Skeletal muscle tissue (tissue), 4 donors: Measurements from ENCODE around the gene GRIK1. TPM values are rescaled to one million over a fixed set of nuclear protein-coding genes. Genes with fewer than 3 reads are reported as not detected.

ENCODE experiments used
- H3K27ac ChIP-seq: one replicate; pipeline ENCODE4 v1.7.0; 2013; ENCODE audit warnings: mild to moderate bottlenecking, low read depth, low read length, inconsistent platforms
- H3K27me3 ChIP-seq, 3 donors: one replicate each; pipeline ENCODE4 v1.7.0; 2013; ENCODE audit warnings: low read length in 3 of 3; ENCODE audit not compliant: control insufficient read depth in 3 of 3, insufficient read depth in 3 of 3
- H3K36me3 ChIP-seq, 3 donors: one replicate each; pipeline ENCODE4 v1.7.0; 2013; ENCODE audit warnings: low read length in 3 of 3; ENCODE audit not compliant: control insufficient read depth in 3 of 3, insufficient read depth in 3 of 3
- H3K4me1 ChIP-seq, 3 donors: one replicate each; pipeline ENCODE4 v1.7.0; 2013; ENCODE audit warnings: low read length in 3 of 3, mild to moderate bottlenecking in 3 of 3; ENCODE audit not compliant: control insufficient read depth in 3 of 3, insufficient read depth in 3 of 3
- H3K4me3 ChIP-seq, 3 donors: one replicate each; pipeline ENCODE4 v1.7.0; 2013; ENCODE audit warnings: low read length in 3 of 3
- H3K9ac ChIP-seq, 3 donors: one replicate each; pipeline ENCODE4 v1.7.0; 2013; ENCODE audit warnings: low read length in 3 of 3, mild to moderate bottlenecking in 3 of 3, moderate library complexity in 2 of 3, low read depth in 1 of 3
- H3K9me3 ChIP-seq, 3 donors: one replicate each; pipeline ENCODE4 v1.7.0; 2013; ENCODE audit warnings: low read length in 3 of 3; ENCODE audit not compliant: control insufficient read depth in 3 of 3
- total RNA-seq: library from RNA; depleted of rRNA; stranded (reverse); fragments of >200 nt; gene quantifications from one replicate; pipeline ENCODE4 v1.2.3, GENCODE V29; 2014
- donor health status: Osteomylitis.

The GRIK1 gene
- total RNA-seq, 1 donor from 2014 or later, result 1.0 TPM

DNA sequence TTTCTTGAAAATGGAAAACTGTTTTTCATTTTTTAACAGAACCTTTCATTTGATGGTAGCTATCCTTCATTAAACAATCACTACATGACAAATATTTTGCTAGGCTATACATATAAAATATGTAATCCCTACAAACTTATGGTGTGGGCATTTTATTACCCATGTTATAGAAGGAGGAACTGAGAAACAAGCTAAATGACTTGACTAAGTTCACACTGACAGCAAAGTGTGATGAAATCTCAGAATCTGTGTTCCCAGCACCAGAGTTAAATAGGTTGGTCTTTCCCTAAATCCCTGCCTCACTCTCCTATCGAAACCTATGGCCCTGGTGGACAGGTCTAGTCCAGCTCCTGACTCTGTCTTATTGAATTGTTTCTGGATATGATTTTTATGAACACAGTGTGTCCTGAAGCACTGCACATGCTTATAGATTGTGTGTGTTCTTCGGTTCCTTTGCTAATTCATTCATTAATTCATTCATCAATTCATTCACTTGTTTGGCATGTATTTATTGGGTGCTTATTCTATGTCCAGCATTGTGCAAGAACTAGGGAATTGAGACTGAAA, 301.0 kb downstream of the GRIK1 start:
- H3K36me3 ChIP-seq, result no peaks in the 10 kb centered on the region
- H3K4me3 ChIP-seq, result no peak overlapping the region
- no peaks in the 10 kb centered on the region for H3K9me3 ChIP-seq
- no peak overlapping the region for H3K27ac ChIP-seq
- H3K27me3 ChIP-seq, result no peaks in the 10 kb centered on the region
- no peak overlapping the region for H3K9ac ChIP-seq
- H3K4me1 ChIP-seq, result no peaks in the 10 kb centered on the region

DNA sequence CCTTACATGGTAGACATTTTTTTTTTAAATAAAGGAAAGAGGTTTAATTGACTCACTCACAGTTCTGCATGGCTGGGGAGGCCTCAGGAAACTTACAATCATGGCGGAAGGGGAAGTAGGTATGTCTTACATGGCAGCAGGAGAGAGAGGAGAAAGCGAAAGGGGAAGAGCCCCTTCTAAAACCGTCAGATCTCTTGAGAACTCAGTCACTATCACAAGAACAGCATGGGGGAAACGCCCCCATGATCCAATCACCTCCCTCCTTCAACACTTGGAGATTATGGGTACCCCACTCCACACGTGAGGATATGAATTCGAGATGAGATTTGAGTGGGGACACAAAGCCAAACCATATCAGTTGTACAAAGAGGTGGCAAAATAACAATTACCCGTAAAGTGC, 301.7 kb downstream of the GRIK1 start:
- no peaks in the 10 kb centered on the region for H3K4me1 ChIP-seq
- no peak overlapping the region for H3K9ac ChIP-seq
- H3K4me3 ChIP-seq, result no peak overlapping the region
- H3K27ac ChIP-seq, result no peak overlapping the region
- no peaks in the 10 kb centered on the region for H3K36me3 ChIP-seq
- H3K27me3 ChIP-seq, result no peaks in the 10 kb centered on the region
- H3K9me3 ChIP-seq, result no peaks in the 10 kb centered on the region

DNA sequence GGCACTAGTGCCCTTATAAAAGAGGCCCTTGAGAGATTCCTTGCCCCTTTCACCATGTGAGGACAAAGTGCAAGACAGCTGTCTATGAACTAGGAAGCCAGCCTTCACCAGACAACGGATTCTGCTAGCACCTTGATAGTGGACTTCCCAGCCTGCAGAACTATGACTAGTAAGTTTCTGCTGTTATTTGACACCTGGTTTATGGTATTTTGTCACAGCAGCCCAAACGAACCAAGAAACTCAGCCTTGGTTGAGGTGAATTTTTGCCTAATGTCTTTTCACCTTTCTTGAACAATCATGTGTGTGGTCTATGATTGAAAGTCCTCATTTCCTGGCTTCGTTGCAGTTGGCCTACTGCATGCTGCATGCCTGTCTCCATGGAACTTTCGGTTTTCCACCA, 302.2 kb downstream of the GRIK1 start:
- Histone ChIP-seq H3K4me3 (no peak overlapping the region), H3K4me1 (no peaks in the 10 kb centered on the region), H3K9me3 (no peaks in the 10 kb centered on the region)

DNA sequence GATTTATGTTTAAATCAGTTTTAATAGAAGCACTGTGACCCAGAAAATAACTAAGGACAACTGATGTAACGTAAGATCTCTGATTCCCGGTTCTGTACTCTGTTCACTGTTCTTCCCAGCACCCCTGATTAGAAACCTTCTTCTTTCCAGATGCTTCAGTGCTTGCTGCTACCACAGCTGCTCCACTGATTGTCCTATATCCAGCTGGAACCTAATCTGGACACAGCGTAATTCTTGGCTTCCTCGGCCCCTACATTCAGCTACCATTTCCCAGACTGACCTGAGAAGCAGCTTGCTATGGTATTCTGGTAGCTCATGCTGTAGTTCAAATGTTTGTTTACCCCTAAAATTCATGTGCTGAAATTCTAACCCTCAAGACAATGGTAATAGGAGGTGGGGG, 302.7 kb downstream of the GRIK1 start:
- H3K4me3 ChIP-seq, result no peak overlapping the region
- H3K36me3 ChIP-seq, result no peaks in the 10 kb centered on the region
- no peaks in the 10 kb centered on the region for H3K27me3 ChIP-seq
- no peaks in the 10 kb centered on the region for H3K4me1 ChIP-seq
- no peaks in the 10 kb centered on the region for H3K9me3 ChIP-seq
- H3K9ac ChIP-seq, result no peak overlapping the region
- H3K27ac ChIP-seq, result no peak overlapping the region

More for the DNA sequence above, 302.2 kb downstream of the GRIK1 start:
- no peaks in the 10 kb centered on the region for H3K27me3 ChIP-seq
- H3K36me3 ChIP-seq, result no peaks in the 10 kb centered on the region
- H3K9ac ChIP-seq, result no peak overlapping the region
- H3K27ac ChIP-seq, result no peak overlapping the region

DNA sequence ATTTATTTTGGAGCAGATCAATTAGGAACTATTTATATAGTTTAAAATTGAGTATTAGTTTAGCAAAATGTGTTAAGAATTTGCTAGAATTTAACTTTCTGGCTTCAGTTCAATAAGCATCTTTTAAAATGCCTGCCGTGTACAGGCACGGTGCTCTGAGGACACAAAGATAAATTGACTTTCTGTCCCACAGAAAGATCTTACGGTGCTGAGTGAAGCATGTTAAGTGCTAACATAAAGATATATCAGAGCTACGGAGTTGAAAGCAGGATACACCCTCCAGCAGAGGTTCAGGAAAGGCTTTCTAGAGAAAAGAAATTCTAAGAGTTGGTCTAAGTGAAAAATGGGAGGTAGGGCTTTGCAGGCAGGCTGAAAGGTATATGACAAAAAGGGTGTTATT, 305.4 kb downstream of the GRIK1 start:
- Histone ChIP-seq H3K36me3 (no peaks in the 10 kb centered on the region), H3K9me3 (no peaks in the 10 kb centered on the region), H3K27ac (no peak overlapping the region), H3K4me3 (no peak overlapping the region), H3K4me1 (no peaks in the 10 kb centered on the region), H3K27me3 (no peaks in the 10 kb centered on the region), H3K9ac (no peak overlapping the region)

DNA sequence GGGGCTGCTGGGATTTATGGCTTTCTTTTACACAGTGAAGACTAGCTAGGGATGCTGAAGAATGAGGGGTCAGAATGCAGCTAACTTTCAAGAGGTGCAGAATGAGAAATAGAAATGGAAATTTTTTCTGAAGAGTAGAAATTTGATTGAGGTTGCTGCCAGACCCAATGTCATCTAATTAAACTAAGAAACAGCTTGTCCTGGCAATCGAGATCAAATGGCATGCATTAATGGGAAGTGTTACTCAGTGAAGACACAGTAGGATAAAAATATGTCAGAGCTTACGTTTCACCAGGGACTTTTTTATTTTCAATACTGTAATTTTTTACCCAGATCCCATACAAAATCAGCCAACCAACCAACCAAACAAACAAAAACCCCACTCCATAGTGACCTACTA, 306.0 kb downstream of the GRIK1 start:
- H3K27me3 ChIP-seq, result no peaks in the 10 kb centered on the region
- H3K4me1 ChIP-seq, result no peaks in the 10 kb centered on the region
- no peak overlapping the region for H3K9ac ChIP-seq
- no peak overlapping the region for H3K4me3 ChIP-seq
- H3K27ac ChIP-seq, result no peak overlapping the region
- H3K9me3 ChIP-seq, result no peaks in the 10 kb centered on the region
- H3K36me3 ChIP-seq, result no peaks in the 10 kb centered on the region

DNA sequence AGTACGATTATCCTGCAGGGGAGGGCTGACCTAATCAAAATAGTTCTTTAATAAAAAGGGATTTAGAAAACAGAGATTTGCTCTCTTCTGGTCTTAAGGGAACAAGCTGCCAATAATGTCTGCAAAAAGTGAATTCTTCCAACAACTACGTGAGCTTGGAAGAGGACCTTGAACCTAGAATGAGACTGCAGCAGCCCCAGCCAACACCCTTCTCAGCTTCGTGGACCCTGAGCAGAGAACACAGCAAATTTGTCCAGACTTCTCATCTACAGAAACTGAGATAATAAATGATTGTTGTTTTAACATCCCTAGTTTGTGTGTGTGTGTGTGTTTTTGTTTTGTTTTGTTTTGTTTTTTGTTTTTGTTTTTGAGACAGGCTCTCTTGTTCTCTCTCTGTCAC, 309.4 kb downstream of the GRIK1 start:
- Histone ChIP-seq H3K27me3 (no peaks in the 10 kb centered on the region), H3K4me3 (no peak overlapping the region), H3K9ac (no peak overlapping the region), H3K4me1 (no peaks in the 10 kb centered on the region), H3K27ac (no peak overlapping the region), H3K36me3 (no peaks in the 10 kb centered on the region), H3K9me3 (no peaks in the 10 kb centered on the region)

DNA sequence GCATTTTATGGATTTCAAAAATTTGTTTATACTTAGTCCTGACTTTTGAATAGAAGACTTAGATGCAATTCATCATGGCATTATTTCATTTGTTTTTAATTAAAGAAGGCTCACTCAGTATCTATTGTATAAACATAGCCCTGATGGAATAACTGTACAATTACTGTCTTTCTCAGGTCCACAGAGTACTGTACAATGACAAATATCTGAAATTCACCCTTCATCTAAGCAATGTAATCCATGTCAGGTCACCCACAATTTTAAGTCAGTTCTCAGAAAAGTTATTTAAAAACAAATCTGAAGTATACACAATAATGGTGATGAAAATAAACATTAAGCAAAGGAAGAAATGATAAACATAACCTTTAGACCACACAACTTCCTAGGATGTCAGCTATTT, 311.9 kb downstream of the GRIK1 start:
- Histone ChIP-seq H3K27ac (no peak overlapping the region), H3K27me3 (no peaks in the 10 kb centered on the region), H3K4me3 (no peak overlapping the region), H3K9me3 (no peaks in the 10 kb centered on the region), H3K36me3 (no peaks in the 10 kb centered on the region), H3K4me1 (no peaks in the 10 kb centered on the region), H3K9ac (no peak overlapping the region)

DNA sequence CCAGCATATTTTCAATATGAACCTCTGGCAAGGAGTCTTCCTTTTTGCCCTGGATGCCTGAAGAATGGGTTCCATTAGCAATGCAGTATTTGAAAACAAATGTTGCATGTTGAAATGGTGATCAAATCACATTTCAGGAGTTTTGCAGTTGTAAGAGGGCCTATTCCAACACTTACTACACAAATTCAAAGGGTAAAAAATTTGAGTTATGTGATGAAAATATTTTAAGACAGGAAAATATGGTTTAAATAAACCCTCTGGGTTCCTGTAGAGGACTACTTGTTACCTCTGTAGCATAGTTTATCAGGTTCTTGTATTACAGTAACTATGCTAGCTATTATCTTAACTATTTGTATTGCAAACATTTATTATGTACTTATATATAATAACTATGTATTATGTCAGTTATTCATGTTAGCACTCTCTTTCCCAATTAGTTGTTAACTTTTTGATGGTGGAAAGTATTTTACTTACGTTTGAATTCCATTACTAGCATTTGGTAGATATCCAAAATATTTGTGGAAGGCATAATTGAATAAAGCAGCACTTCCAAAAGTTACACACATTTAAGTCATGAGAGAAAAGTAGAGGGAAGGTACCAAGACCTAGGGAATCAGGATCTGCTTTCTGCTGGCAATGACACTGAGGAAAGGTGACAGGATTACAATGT, 312.9 kb downstream of the GRIK1 start:
- no peaks in the 10 kb centered on the region for H3K36me3 ChIP-seq

DNA sequence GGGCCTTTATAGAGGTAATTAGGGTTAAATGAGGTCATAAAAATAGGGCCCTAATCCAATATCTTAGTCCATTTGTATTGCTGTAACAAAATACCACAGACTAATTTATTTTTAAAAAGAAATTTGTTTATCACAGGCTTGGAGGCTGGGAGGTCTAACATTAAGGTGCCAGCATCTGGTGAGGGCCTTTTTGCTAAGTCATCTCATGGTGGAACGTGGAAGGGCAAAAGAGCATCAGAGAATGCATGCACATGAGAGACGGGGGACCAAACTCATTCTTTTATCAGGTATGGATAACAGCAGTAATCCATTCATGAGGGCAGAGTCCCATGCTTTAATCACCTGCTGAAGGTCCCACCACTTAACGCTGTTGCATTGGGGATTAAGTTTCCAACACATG, 313.8 kb downstream of the GRIK1 start:
- Histone ChIP-seq H3K9me3 (no peaks in the 10 kb centered on the region), H3K36me3 (no peaks in the 10 kb centered on the region), H3K9ac (no peak overlapping the region), H3K4me1 (no peaks in the 10 kb centered on the region), H3K27ac (no peak overlapping the region), H3K4me3 (no peak overlapping the region), H3K27me3 (no peaks in the 10 kb centered on the region)

More for the DNA sequence above, 312.9 kb downstream of the GRIK1 start:
- H3K27ac ChIP-seq, result no peak overlapping the region
- H3K4me1 ChIP-seq, result no peaks in the 10 kb centered on the region
- H3K27me3 ChIP-seq, result no peaks in the 10 kb centered on the region
- no peak overlapping the region for H3K9ac ChIP-seq
- H3K4me3 ChIP-seq, result no peak overlapping the region
- H3K9me3 ChIP-seq, result no peaks in the 10 kb centered on the region
